Cardiac muscle cell (in vitro differentiated cells and primary cell): Measurements from ENCODE around the gene ERLEC1. TPM values are rescaled to one million over a fixed set of nuclear protein-coding genes. Genes with fewer than 3 reads are reported as not detected.

Experiments
- DNase-seq, 2 donors: peaks; one replicate each; pipeline versions ENCODE4 v3.0.0 to v3.0.0-alpha.2; 2010 to 2017; ENCODE audit warnings: low read depth in 1 of 2, low spot score in 1 of 2
- H3K27ac ChIP-seq: fragments of 200-600 bp; sonication (generic); 2 replicates; pipeline ENCODE4 v1.5.1; 2016
- H3K27me3 ChIP-seq: fragments of 200-600 bp; sonication (generic); 2 replicates; pipeline ENCODE4 v1.6.0; 2016; ENCODE audit warnings: control low read depth
- H3K36me3 ChIP-seq: fragments of 200-600 bp; sonication (generic); 2 replicates; pipeline ENCODE4 v1.5.1; 2016; ENCODE audit warnings: control low read depth
- H3K4me1 ChIP-seq: fragments of 200-600 bp; sonication (generic); 2 replicates; pipeline ENCODE4 v1.8.1; 2017; ENCODE audit warnings: low read depth, mild to moderate bottlenecking, mixed run types
- H3K4me3 ChIP-seq: fragments of 200-600 bp; sonication (generic); 2 replicates; pipeline ENCODE4 v1.5.1; 2016; ENCODE audit warnings: mild to moderate bottlenecking
- H3K9me3 ChIP-seq: fragments of 200-600 bp; sonication (generic); 2 replicates; pipeline ENCODE4 v1.5.1; 2017; ENCODE audit warnings: low read depth, mild to moderate bottlenecking, control low read depth
- CTCF ChIP-seq: IDR thresholded peaks from 2 replicates; pipeline ENCODE4 v1.5.1; 2012; ENCODE audit warnings: low read depth, mild to moderate bottlenecking, low read length
- polyA plus RNA-seq: library from polyadenylated mRNA; unstranded; fragments of >200 nt; fragmentation: Nextera tagmentation; extraction: Ambion mirVana; gene quantifications from 2 replicates; pipeline ENCODE4 v1.2.1, GENCODE V29; 2016
- total RNA-seq: library from RNA; depleted of rRNA; stranded (reverse); fragments of >200 nt; gene quantifications from 2 replicates; pipeline ENCODE4 v1.2.3, GENCODE V29; 2016

ERLEC1 gene
- total and polyA plus RNA-seq, 2 experiments from 2014 or later = 50.1 to 50.8 TPM

- no peak overlapping the region for H3K27ac ChIP-seq
- H3K4me3 ChIP-seq = no peak overlapping the region
- H3K36me3 ChIP-seq = no peaks in the 10 kb centered on the region
- DNase-seq = no peak
- H3K9me3 ChIP-seq = no peaks in the 10 kb centered on the region
- no peak for TF ChIP-seq CTCF
- no peaks in the 10 kb centered on the region for H3K27me3 ChIP-seq
- no peaks in the 10 kb centered on the region for H3K4me1 ChIP-seq
Observed at GRCh38 chr2:53770264-53770663, 16.6 kb upstream of the ERLEC1 start.

- no peak for DNase-seq
- Histone ChIP-seq H3K4me1 (no peaks in the 10 kb centered on the region), H3K4me3 (no peak overlapping the region), H3K36me3 (no peaks in the 10 kb centered on the region), H3K27me3 (no peaks in the 10 kb centered on the region), H3K27ac (no peak overlapping the region), H3K9me3 (no peaks in the 10 kb centered on the region)
- no peak for TF ChIP-seq CTCF
Observed at GRCh38 chr2:53777134-53777533, 9.7 kb upstream of the ERLEC1 start.

GRCh38 chr2:53778536-53779162 lies 8.2 kb upstream of the ERLEC1 start:
- Histone ChIP-seq H3K9me3 (no peaks in the 10 kb centered on the region), H3K27ac (no peak overlapping the region), H3K4me1 (peaks cover 3% of the 10 kb centered on the region), H3K36me3 (no peaks in the 10 kb centered on the region), H3K27me3 (no peaks in the 10 kb centered on the region), H3K4me3 (no peak overlapping the region)
- DNase-seq = no peak
- TF ChIP-seq CTCF = no peak

- Histone ChIP-seq H3K27ac (no peak overlapping the region), H3K9me3 (no peaks in the 10 kb centered on the region), H3K4me1 (peaks cover 18% of the 10 kb centered on the region), H3K4me3 (no peak overlapping the region), H3K36me3 (no peaks in the 10 kb centered on the region), H3K27me3 (no peaks in the 10 kb centered on the region)
- TF ChIP-seq CTCF = no peak
- DNase-seq = no peak
Observed at GRCh38 chr2:53780056-53780455, 6.8 kb upstream of the ERLEC1 start.

- Histone ChIP-seq H3K4me1 (peaks cover 26% of the 10 kb centered on the region), H3K27me3 (no peaks in the 10 kb centered on the region), H3K36me3 (no peaks in the 10 kb centered on the region), H3K4me3 (no peak overlapping the region), H3K9me3 (no peaks in the 10 kb centered on the region), H3K27ac (no peak overlapping the region)
- DNase-seq = no peak
- TF ChIP-seq CTCF = no peak
Observed at GRCh38 chr2:53782676-53783075, 4.2 kb upstream of the ERLEC1 start.

GRCh38 chr2:53784436-53784835 lies 2.4 kb upstream of the ERLEC1 start:
- H3K4me1 ChIP-seq = peaks cover 34% of the 10 kb centered on the region
- peak in 1 of 2 donors; percentile 8 for DNase-seq
- peak overlapping the region; percentile 88 for H3K27ac ChIP-seq
- no peak for TF ChIP-seq CTCF
- H3K9me3 ChIP-seq = no peaks in the 10 kb centered on the region
- no peaks in the 10 kb centered on the region for H3K36me3 ChIP-seq
- H3K27me3 ChIP-seq = no peaks in the 10 kb centered on the region
- H3K4me3 ChIP-seq = peak overlapping the region; percentile 71
